Pancreas (tissue), 10 donors: ENCODE data around the gene CD47. TPM values are rescaled to one million over a fixed set of nuclear protein-coding genes. Genes with fewer than 3 reads are reported as not detected.

Experiments
- ATAC-seq, 4 donors: fragments of 200-7000 bp; cut with Tn5 transposase; one replicate each; pipeline versions ENCODE4 v1.8.0 to v1.9.1; 2020; ENCODE audit warnings: mild to moderate bottlenecking in 4 of 4, moderate library complexity in 4 of 4
- DNase-seq, 6 donors: peaks; one replicate each; pipeline ENCODE4 v3.0.0-alpha.2; 2020
- FAIRE-seq: peaks from 2 replicates; lab custom pipeline; 2012; peaks lifted over from hg19 to GRCh38; lab: Jason Lieb, UNC
- H3K27ac ChIP-seq, 4 donors: fragments of 200-600 bp; sonication (generic); 1 replicate in 3 of 4; 2 replicates in 1 of 4; pipeline versions ENCODE4 v1.5.0 to v1.8.0; 2020
- H3K27me3 ChIP-seq, 4 donors: fragments of 200-600 bp; one replicate each; pipeline ENCODE4 v1.8.0; 2021
- H3K36me3 ChIP-seq, 3 donors: fragments of 200-600 bp; sonication (generic) in 1 of 3; one replicate each; pipeline versions ENCODE4 v1.5.0 to v1.8.0; 2020 to 2021
- H3K4me1 ChIP-seq, 3 donors: fragments of 200-600 bp; one replicate each; pipeline ENCODE4 v1.8.0; 2021
- H3K4me3 ChIP-seq, 4 donors: fragments of 200-600 bp; sonication (generic) in 2 of 4; one replicate each; pipeline versions ENCODE4 v1.5.0 to v1.8.0; 2020 to 2021
- H3K9me3 ChIP-seq, 4 donors: fragments of 200-600 bp; one replicate each; pipeline ENCODE4 v1.8.0; 2021
- CTCF ChIP-seq, 4 donors: fragments of 200-600 bp; sonication (generic) in 3 of 4; IDR thresholded peaks; one replicate each; pipeline versions ENCODE4 v1.5.0 to v1.8.0; 2021; ENCODE audit warnings: antibody characterized with exemption in 4 of 4
- WGBS, 2 donors: extraction: QIAGEN DNeasy Blood & Tissue Kit; methylation state at CpG; one replicate each; pipeline ENCODE4 v1.1.7; 2013; 5-methylcytosine and 5-hydroxymethylcytosine counted together
- intact Hi-C, 3 donors: fragments of 100-400 bp; cut with DNase I; formaldehyde crosslinking; loops; one replicate each; pipeline versions ENCODE4 v1.11.1 to v1.14.2; 2022
- polyA plus RNA-seq, 2 donors: library from polyadenylated mRNA; stranded (reverse); fragments of 200-250 nt; gene quantifications; one replicate each; pipeline ENCODE4 v1.2.3, GENCODE V29; 2013
- total RNA-seq, 6 donors: library from RNA; stranded (reverse); fragmentation: NEBNext Ultra II Directional in 4 of 6; extraction: Animal tissue kit (Norgen Biotek cat#: 25700) in 4 of 6; gene quantifications; one replicate each; pipeline versions ENCODE4 v1.2.1 to v1.2.4, GENCODE V29; 2021 to 2023
- donor health status: healthy with polysubstance abuse.
- donor health status: DM: no; HTN: no; CAD: no; lungs with moderate emphysema.
- donor health status: DM: no; HTN: no; CAD: no.
- donor health status: control.
- donor health status: control.
- donor health status: Bipolar disorder and iron deficiency.
- donor health status: DM: yes; HTN: yes; CAD: no.
- donor health status: DM: no; HTN: no; CAD: no.
- donor health status: DM: no; HTN: no; CAD: no.
- donor health status: DM: yes; HTN: yes; CAD: no.

The CD47 gene
- total and polyA plus RNA-seq, 8 donors = 14.8 to 107 (median 27.1) TPM

- no peak for FAIRE-seq
- Histone ChIP-seq H3K4me1 (no peaks in the 10 kb centered on the region), H3K4me3 (no peak overlapping the region), H3K27me3 (no peaks in the 10 kb centered on the region), H3K27ac (no peak overlapping the region), H3K36me3 (no peaks in the 10 kb centered on the region), H3K9me3 (no peaks in the 10 kb centered on the region)
- ATAC-seq = no peak
- no peak for DNase-seq
- intact Hi-C loops = no loop called here
- TF ChIP-seq CTCF (IDR thresholded peaks at IDR 0.05) = no peak
- WGBS, 2 donors = 70 to 80% methylated on average over 6 of the region's 6 CpGs
Measured at GRCh38 chr3:108118038-108118768, 27.4 kb upstream of the CD47 start.

- Histone ChIP-seq H3K4me3 (no peak overlapping the region), H3K4me1 (no peaks in the 10 kb centered on the region), H3K27ac (no peak overlapping the region), H3K9me3 (no peaks in the 10 kb centered on the region), H3K36me3 (no peaks in the 10 kb centered on the region), H3K27me3 (no peaks in the 10 kb centered on the region)
- no peak for TF ChIP-seq CTCF (IDR thresholded peaks at IDR 0.05)
- WGBS, 2 donors = 63 to 72% methylated on average over 6 of the region's 6 CpGs
- DNase-seq = no peak
- ATAC-seq = peak in 1 of 4 donors; percentile 23
- intact Hi-C loops = no loop called here
- no peak for FAIRE-seq
Measured at GRCh38 chr3:108117241-108117775, 26.5 kb upstream of the CD47 start.

- H3K36me3 ChIP-seq = no peaks in the 10 kb centered on the region
- no peak overlapping the region for H3K27ac ChIP-seq
- no peak for TF ChIP-seq CTCF (IDR thresholded peaks at IDR 0.05)
- H3K4me1 ChIP-seq = no peaks in the 10 kb centered on the region
- FAIRE-seq (no peak), DNase-seq (no peak), ATAC-seq (no peak)
- no peaks in the 10 kb centered on the region for H3K27me3 ChIP-seq
- H3K4me3 ChIP-seq = no peak overlapping the region
- no peaks in the 10 kb centered on the region for H3K9me3 ChIP-seq
- intact Hi-C loops = no loop called here
- WGBS, 2 donors = 83% methylated on average over 16 of the region's 16 CpGs
Measured at GRCh38 chr3:108114423-108115065, 23.7 kb upstream of the CD47 start.

- TF ChIP-seq CTCF (IDR thresholded peaks at IDR 0.05) = no peak
- ATAC-seq (no peak), DNase-seq (peak in 1 of 6 donors; percentile 38), FAIRE-seq (no peak)
- H3K36me3 ChIP-seq = no peaks in the 10 kb centered on the region
- intact Hi-C loops = no loop called here
- no peaks in the 10 kb centered on the region for H3K9me3 ChIP-seq
- no peaks in the 10 kb centered on the region for H3K4me1 ChIP-seq
- 89 to 94% methylated on average over 15 of the region's 15 CpGs for WGBS, 2 donors
- no peak overlapping the region for H3K4me3 ChIP-seq
- no peak overlapping the region for H3K27ac ChIP-seq
- no peaks in the 10 kb centered on the region for H3K27me3 ChIP-seq
Measured at GRCh38 chr3:108113975-108114374, 23.1 kb upstream of the CD47 start.

GRCh38 chr3:108110934-108111333 lies 20.1 kb upstream of the CD47 start:
- WGBS, 2 donors = 93 to 95% methylated on average over 3 of the region's 3 CpGs

More at GRCh38 chr3:108110934-108111333, 20.1 kb upstream of the CD47 start:
- H3K9me3 ChIP-seq = no peaks in the 10 kb centered on the region
- DNase-seq (no peak), ATAC-seq (no peak), FAIRE-seq (no peak)
- no peaks in the 10 kb centered on the region for H3K27me3 ChIP-seq
- TF ChIP-seq CTCF (IDR thresholded peaks at IDR 0.05) = no peak
- H3K36me3 ChIP-seq = no peaks in the 10 kb centered on the region
- no peaks in the 10 kb centered on the region for H3K4me1 ChIP-seq
- H3K27ac ChIP-seq = no peak overlapping the region
- H3K4me3 ChIP-seq = no peak overlapping the region
- intact Hi-C loops = no loop called here
